A204.1 (cell line): Measurements from ENCODE around the gene RPL18A.

Experiments
- FAIRE-seq: peaks from 2 replicates; lab custom pipeline; 2012; peaks lifted over from hg19 to GRCh38; lab: Jason Lieb, UNC

RPL18A gene

GRCh38 chr19:17859533-17860330 lies at the start of gene RPL18A:
TSS of gene RPL18A (plus strand) at chr19:17859910. CDS start at chr19:17859957, 47 bp downstream.
- peak; percentile 98 for FAIRE-seq

- FAIRE-seq: no peak
Measured at GRCh38 chr19:17811103-17811502, 48.6 kb upstream of the RPL18A start.

- no peak for FAIRE-seq
Measured at GRCh38 chr19:17811681-17812080, 48.0 kb upstream of the RPL18A start.

GRCh38 chr19:17812099-17812498 lies 47.6 kb upstream of the RPL18A start:
- FAIRE-seq: no peak

- FAIRE-seq: no peak
Measured at GRCh38 chr19:17817668-17818363, 41.9 kb upstream of the RPL18A start.

GRCh38 chr19:17821190-17821589 lies 38.5 kb upstream of the RPL18A start, which contains the start of gene INSL3:
TSS of gene INSL3 (minus strand) at chr19:17821519. CDS start at chr19:17821506, 13 bp downstream.
- no peak for FAIRE-seq

GRCh38 chr19:17824339-17824738 lies 35.4 kb upstream of the RPL18A start:
- FAIRE-seq: no peak

GRCh38 chr19:17826508-17827056 lies 33.1 kb upstream of the RPL18A start:
- FAIRE-seq: no peak

- no peak for FAIRE-seq
Measured at GRCh38 chr19:17829855-17830566, 29.7 kb upstream of the RPL18A start.

- FAIRE-seq: no peak
Measured at GRCh38 chr19:17830567-17831418, 28.9 kb upstream of the RPL18A start.

GRCh38 chr19:17831419-17831888 lies 28.3 kb upstream of the RPL18A start:
- FAIRE-seq: no peak

GRCh38 chr19:17832443-17833208 lies 27.1 kb upstream of the RPL18A start:
- FAIRE-seq: no peak

GRCh38 chr19:17834350-17835181 lies 25.1 kb upstream of the RPL18A start:
- no peak for FAIRE-seq

GRCh38 chr19:17835182-17836006 lies 24.3 kb upstream of the RPL18A start:
- FAIRE-seq: no peak

- no peak for FAIRE-seq
Measured at GRCh38 chr19:17836530-17836929, 23.2 kb upstream of the RPL18A start.

- no peak for FAIRE-seq
Measured at GRCh38 chr19:17837972-17838371, 21.7 kb upstream of the RPL18A start.

GRCh38 chr19:17840019-17840418 lies 19.7 kb upstream of the RPL18A start:
- no peak for FAIRE-seq

- no peak for FAIRE-seq
Measured at GRCh38 chr19:17841371-17841809, 18.3 kb upstream of the RPL18A start.
